PFSK-1 (cell line): ENCODE data around the gene DNAH2.

ENCODE experiments used
- FOXP2 ChIP-seq: optimal IDR thresholded peaks from 2 replicates; pipeline ENCODE3; 2011; ENCODE audit warnings: borderline replicate concordance, control low read depth, inconsistent platforms; ENCODE audit not compliant: insufficient read depth; ENCODE audit errors: extremely low read length, extremely low read depth
- POLR2AphosphoS5 ChIP-seq: IDR thresholded peaks from 2 replicates; pipeline ENCODE4 v1.6.1; 2012; ENCODE audit warnings: low read depth, mild to moderate bottlenecking, control low read depth, low read length, moderate library complexity
- REST ChIP-seq, 2 experiments: IDR thresholded peaks; 2 replicates each; pipeline versions ENCODE4 v1.6.1 to v1.8.0; 2011 to 2012; ENCODE audit warnings: low read depth in 2 of 2, low read length in 2 of 2, control low read depth in 1 of 2, inconsistent platforms in 1 of 2, mild to moderate bottlenecking in 1 of 2, moderate library complexity in 1 of 2; ENCODE audit not compliant: insufficient read depth in 1 of 2
- SIN3A ChIP-seq: IDR thresholded peaks from 2 replicates; pipeline ENCODE4 v1.6.1; 2012; ENCODE audit warnings: mild to moderate bottlenecking, low read length, moderate library complexity, borderline replicate concordance; ENCODE audit not compliant: insufficient read depth
- TAF1 ChIP-seq: IDR thresholded peaks from 2 replicates; pipeline ENCODE4 v1.6.1; 2012; ENCODE audit warnings: low read length, control low read depth, borderline replicate concordance; ENCODE audit not compliant: insufficient read depth

- TF ChIP-seq POLR2AphosphoS5: no peak
- no peak for TF ChIP-seq REST (IDR thresholded peaks at IDR 0.05; ENCODE audit: insufficient read depth in 1 of 2, low read depth in 2 of 2, low read length in 2 of 2)
- no peak for TF ChIP-seq FOXP2
- TF ChIP-seq SIN3A: no peak
- no peak for TF ChIP-seq TAF1
Measured at GRCh38 chr17:7709031-7709430, 8.5 kb upstream of the DNAH2 start.
